ENCODE results near the gene SPC25.

DNA sequence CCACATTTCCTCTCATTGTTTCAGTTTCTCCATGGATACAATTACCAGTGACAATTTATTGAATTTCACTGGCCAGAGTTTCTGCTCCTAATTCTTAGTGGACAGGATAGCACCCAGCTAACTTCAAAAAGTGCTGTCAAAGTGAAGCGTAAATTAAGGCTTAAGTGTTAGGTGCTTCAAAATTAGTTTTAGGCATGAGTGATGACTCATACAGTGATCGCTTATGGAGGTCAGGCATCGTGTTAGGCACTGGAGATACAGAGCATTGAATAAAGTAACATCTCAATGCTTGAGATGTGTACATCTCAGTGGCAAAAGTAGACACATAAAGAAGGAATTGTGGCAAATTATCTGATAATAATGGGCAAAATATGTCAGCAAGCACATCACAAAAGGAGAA, 47.0 kb downstream of the SPC25 start:
- TF ChIP-seq JUN (IDR thresholded peaks at IDR 0.05; ENCODE audit: borderline replicate concordance, low read depth, low read length), result no peak
- no peak for TF ChIP-seq JUN (CRISPR knock-in tag; IDR thresholded peaks at IDR 0.05; ENCODE audit: borderline replicate concordance)
- no peak for TF ChIP-seq EP300 (IDR thresholded peaks at IDR 0.05; ENCODE audit: low read length)
- TF ChIP-seq, protein P1, sequence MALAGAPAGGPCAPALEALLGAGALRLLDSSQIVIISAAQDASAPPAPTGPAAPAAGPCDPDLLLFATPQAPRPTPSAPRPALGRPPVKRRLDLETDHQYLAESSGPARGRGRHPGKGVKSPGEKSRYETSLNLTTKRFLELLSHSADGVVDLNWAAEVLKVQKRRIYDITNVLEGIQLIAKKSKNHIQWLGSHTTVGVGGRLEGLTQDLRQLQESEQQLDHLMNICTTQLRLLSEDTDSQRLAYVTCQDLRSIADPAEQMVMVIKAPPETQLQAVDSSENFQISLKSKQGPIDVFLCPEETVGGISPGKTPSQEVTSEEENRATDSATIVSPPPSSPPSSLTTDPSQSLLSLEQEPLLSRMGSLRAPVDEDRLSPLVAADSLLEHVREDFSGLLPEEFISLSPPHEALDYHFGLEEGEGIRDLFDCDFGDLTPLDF (CRISPR knock-in tag; IDR thresholded peaks at IDR 0.05), result no peak
- TF ChIP-seq, protein P2, sequence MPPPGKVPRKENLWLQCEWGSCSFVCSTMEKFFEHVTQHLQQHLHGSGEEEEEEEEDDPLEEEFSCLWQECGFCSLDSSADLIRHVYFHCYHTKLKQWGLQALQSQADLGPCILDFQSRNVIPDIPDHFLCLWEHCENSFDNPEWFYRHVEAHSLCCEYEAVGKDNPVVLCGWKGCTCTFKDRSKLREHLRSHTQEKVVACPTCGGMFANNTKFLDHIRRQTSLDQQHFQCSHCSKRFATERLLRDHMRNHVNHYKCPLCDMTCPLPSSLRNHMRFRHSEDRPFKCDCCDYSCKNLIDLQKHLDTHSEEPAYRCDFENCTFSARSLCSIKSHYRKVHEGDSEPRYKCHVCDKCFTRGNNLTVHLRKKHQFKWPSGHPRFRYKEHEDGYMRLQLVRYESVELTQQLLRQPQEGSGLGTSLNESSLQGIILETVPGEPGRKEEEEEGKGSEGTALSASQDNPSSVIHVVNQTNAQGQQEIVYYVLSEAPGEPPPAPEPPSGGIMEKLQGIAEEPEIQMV (tag; conservative IDR thresholded peaks at IDR 0.05; ENCODE audit: low read depth), result no peak
- no peak for TF ChIP-seq ZNF57 (CRISPR knock-in tag; IDR thresholded peaks at IDR 0.05)
- TF ChIP-seq ZKSCAN1 (IDR thresholded peaks at IDR 0.05; ENCODE audit: low read depth, low read length), result no peak
- no peak for TF ChIP-seq ZBTB8A (IDR thresholded peaks at IDR 0.05; ENCODE audit: partially characterized antibody)
- TF ChIP-seq NFE2 (IDR thresholded peaks at IDR 0.05; ENCODE audit: low read depth), result no peak
- TF ChIP-seq GATA2 (CRISPR knock-in tag; IDR thresholded peaks at IDR 0.05), result no peak
- no peak for TF ChIP-seq CEBPG (CRISPR knock-in tag; IDR thresholded peaks at IDR 0.05)
- no peak for TF ChIP-seq CEBPG (tag; conservative IDR thresholded peaks at IDR 0.05 in 1 of 2, IDR thresholded peaks at IDR 0.05 in 1 of 2)

All from K562 (cell line).